Endothelial cell of umbilical vein (primary cell): ENCODE results near the gene HAPLN2. TPM values are rescaled to one million over a fixed set of nuclear protein-coding genes. Genes with fewer than 3 reads are reported as not detected.

Experiments used
- BruUV-seq: library from RNA; stranded (reverse); fragments of 400-500 nt; replicated peaks from 2 replicates; lab custom pipeline; 2021; lab: Mats Ljungman, UMichigan
- CTCF ChIA-PET: fragments of 300-600, 350-600 bp; sonication (Branson Sonifier 250); formaldehyde crosslinking; loops from one replicate; lab custom pipeline; 2021; ENCODE audit warnings: antibody characterized with exemption, inconsistent platforms; lab: Charles Lee
- POLR2A ChIA-PET: fragments of 300-600, 350-600 bp; sonication (Branson Sonifier 250); formaldehyde crosslinking; loops from one replicate; lab custom pipeline; 2021; ENCODE audit warnings: antibody characterized with exemption, inconsistent platforms; lab: Charles Lee
- DNase-seq: peaks from one replicate; pipeline ENCODE4 v3.0.0-alpha.2; 2011; ENCODE audit warnings: low read depth, low spot score
- FAIRE-seq: peaks from 2 replicates; lab custom pipeline; 2011; peaks lifted over from hg19 to GRCh38; lab: Jason Lieb, UNC
- H2AFZ ChIP-seq: 2 replicates; pipeline ENCODE4 v1.6.0; 2012; ENCODE audit warnings: low read depth, low read length, control low read depth, inconsistent platforms
- H3K27ac ChIP-seq: 2 replicates; pipeline ENCODE4 v1.5.1; 2011; ENCODE audit warnings: low read depth, mild to moderate bottlenecking, control low read depth, low read length, moderate library complexity; ENCODE audit not compliant: insufficient read depth
- H3K27me3 ChIP-seq, 2 experiments: 2 replicates each; pipeline versions ENCODE4 v1.6.0 to v1.6.1; 2011; ENCODE audit warnings: low read length in 2 of 2, mixed read lengths in 1 of 2; ENCODE audit not compliant: control insufficient read depth in 2 of 2, insufficient read depth in 2 of 2
- H3K36me3 ChIP-seq, 2 experiments: 2 replicates in 1 of 2; 3 replicates in 1 of 2; pipeline ENCODE4 v1.5.1; 2011; ENCODE audit warnings: low read length in 2 of 2, mild to moderate bottlenecking in 1 of 2, moderate library complexity in 1 of 2; ENCODE audit not compliant: control insufficient read depth in 2 of 2, insufficient read depth in 2 of 2; ENCODE audit errors: extremely low read depth in 1 of 2
- H3K4me1 ChIP-seq: 3 replicates; pipeline ENCODE4 v1.5.1; 2011; ENCODE audit warnings: mild to moderate bottlenecking, low read length; ENCODE audit not compliant: control insufficient read depth, insufficient read depth; ENCODE audit errors: extremely low read depth
- H3K4me2 ChIP-seq: 2 replicates; pipeline ENCODE4 v1.6.1; 2011; ENCODE audit warnings: low read length, control low read depth, mixed read lengths; ENCODE audit not compliant: insufficient read depth
- H3K4me3 ChIP-seq, 3 experiments: fragments of 200-600 bp in 1 of 3; sonication (generic), shearing (Covaris generic) in 1 of 3; replicated peaks in 1 of 3; 2 replicates each; pipeline ENCODE4 v1.5.1; 2011 to 2016; ENCODE audit warnings: control low read depth in 3 of 3, low read length in 3 of 3, mild to moderate bottlenecking in 2 of 3, inconsistent platforms in 1 of 3, low read depth in 1 of 3, moderate library complexity in 1 of 3; ENCODE audit not compliant: insufficient read depth in 1 of 3
- H3K79me2 ChIP-seq: 2 replicates; pipeline ENCODE4 v1.6.0; 2012; ENCODE audit warnings: low read length, inconsistent platforms; ENCODE audit not compliant: control insufficient read depth, insufficient read depth
- H3K9ac ChIP-seq: replicated peaks from 2 replicates; pipeline ENCODE3; 2011; ENCODE audit warnings: low read length, control low read depth; ENCODE audit not compliant: insufficient read depth; ENCODE audit errors: extremely low read depth
- H3K9me1 ChIP-seq: replicated peaks from 3 replicates; pipeline ENCODE4 v1.6.0; 2011; ENCODE audit warnings: mild to moderate bottlenecking, low read length; ENCODE audit not compliant: control insufficient read depth, insufficient read depth; ENCODE audit errors: extremely low read depth
- H3K9me3 ChIP-seq: replicated peaks from 2 replicates; pipeline ENCODE4 v1.5.1; 2012; ENCODE audit warnings: low read length, inconsistent platforms; ENCODE audit not compliant: control insufficient read depth, insufficient read depth
- H4K20me1 ChIP-seq: replicated peaks from 2 replicates; pipeline ENCODE3; 2011; ENCODE audit warnings: mild to moderate bottlenecking, low read length; ENCODE audit not compliant: control insufficient read depth, insufficient read depth; ENCODE audit errors: extremely low read depth
- CTCF ChIP-seq, 2 donors: IDR thresholded peaks; 1 replicate in 1 of 2; 2 replicates in 1 of 2; pipeline ENCODE4 v1.5.1; 2011; ENCODE audit warnings: low read length in 2 of 2, mild to moderate bottlenecking in 2 of 2, moderate library complexity in 2 of 2, control low read depth in 1 of 2, inconsistent platforms in 1 of 2, low read depth in 1 of 2; ENCODE audit not compliant: insufficient read depth in 1 of 2; ENCODE audit errors: extremely low read depth in 1 of 2
- EZH2 ChIP-seq: IDR thresholded peaks from 2 replicates; pipeline ENCODE4 v1.6.1; 2012; ENCODE audit warnings: borderline replicate concordance, low read depth, mild to moderate bottlenecking, moderate library complexity, low read length, inconsistent platforms; ENCODE audit not compliant: severe bottlenecking
- FOS ChIP-seq: IDR thresholded peaks from 2 replicates; pipeline ENCODE4 v1.6.1; 2011; ENCODE audit warnings: mild to moderate bottlenecking, low read length, moderate library complexity, borderline replicate concordance; ENCODE audit not compliant: insufficient read depth
- GATA2 ChIP-seq: IDR thresholded peaks from 2 replicates; pipeline ENCODE4 v1.7.0; 2011; ENCODE audit warnings: low read depth, mild to moderate bottlenecking, moderate library complexity, mixed read lengths, low read length; ENCODE audit not compliant: insufficient read length, insufficient read depth
- JUN ChIP-seq: IDR thresholded peaks from 2 replicates; pipeline ENCODE4 v1.6.1; 2011; ENCODE audit warnings: borderline replicate concordance, low read depth; ENCODE audit not compliant: insufficient read length, insufficient read depth
- MAX ChIP-seq: IDR thresholded peaks from 2 replicates; pipeline ENCODE4 v1.6.1; 2011; ENCODE audit not compliant: insufficient read depth, insufficient read length
- MYC ChIP-seq: IDR thresholded peaks from one replicate; pipeline ENCODE4 v1.6.1; 2011; ENCODE audit warnings: mild to moderate bottlenecking, low read depth, low read length
- POLR2A ChIP-seq: IDR thresholded peaks from 2 replicates; pipeline ENCODE4 v1.6.1; 2012; ENCODE audit warnings: low read depth, mild to moderate bottlenecking, control low read depth, low read length
- POLR2AphosphoS5 ChIP-seq: IDR thresholded peaks from 2 replicates; pipeline ENCODE4 v1.6.1; 2012; ENCODE audit warnings: low read depth, mild to moderate bottlenecking, control low read depth, low read length, moderate library complexity; ENCODE audit not compliant: insufficient read depth
- dilution Hi-C: fragments of 300-500 bp; cut with MboI; formaldehyde crosslinking; loops from one replicate; pipeline ENCODE4 v1.15.0; 2019; ENCODE audit warnings: low sequenced_read_pairs; ENCODE audit not compliant: extremely low pct_ligation_motif_present
- intact Hi-C: fragments of 100-400 bp; cut with micrococcal nuclease; formaldehyde crosslinking; loops from one replicate; pipeline ENCODE4 v1.10.0; 2022
- polyA plus RNA-seq, 4 experiments: library from polyadenylated mRNA; depleted of rRNA in 3 of 4; stranded (reverse) in 3 of 4; unstranded in 1 of 4; fragments of >200 nt; gene quantifications; 2 replicates each; pipeline versions ENCODE4 v1.2.1 to v1.2.3, GENCODE V29; 2011 to 2012; ENCODE audit warnings: missing spikeins in 1 of 4
- total RNA-seq: library from RNA; stranded (reverse); gene quantifications from 2 replicates; pipeline ENCODE4 v1.2.3, GENCODE V29; 2021

HAPLN2 gene
- total and polyA plus RNA-seq, 2 donors (not counting 3 experiments of a cell fraction or from before 2014, with no cell fraction given), result not detected

GRCh38 chr1:156592158-156592909 is 26.9 kb upstream of the HAPLN2 start:
- dilution Hi-C loops (no loop called here), intact Hi-C loops (loop anchor here (5.0 kb wide), 1 partner anchor 90 kb away; the partner anchor contains the start of gene MEF2D)
- Histone ChIP-seq H3K4me3 (peak overlapping the region; percentile 52 to 77 (median 75)), H4K20me1 (no peaks in the 10 kb centered on the region), H3K27ac (peak overlapping the region; percentile 32), H3K9me3 (no peaks in the 10 kb centered on the region), H2AFZ (peak overlapping the region; percentile 74), H3K36me3 (peaks cover 0 to 28% of the 10 kb centered on the region in 2 experiments), H3K9ac (peak overlapping the region; percentile 67), H3K9me1 (no peaks in the 10 kb centered on the region), H3K27me3 (no peaks in the 10 kb centered on the region), H3K79me2 (peaks cover 5% of the 10 kb centered on the region), H3K4me1 (peaks cover 17% of the 10 kb centered on the region), H3K4me2 (peak overlapping the region; percentile 76)
- no peak for FAIRE-seq
- BruUV-seq, result no TSS peak
- ChIA-PET POLR2A (interaction anchor here (0.5 to 1.8 kb wide), 2 partner anchors 9 to 13 kb away, joined by 6 to 9 read pairs; partner anchors contain the start of gene GPATCH4), CTCF (interaction anchor here (1.0 to 4.9 kb wide), 9 partner anchors 9 to 207 kb away, joined by 3 to 32 read pairs (median 5); partner anchors contain the start of gene GPATCH4)
- DNase-seq, result peak; percentile 7
- no peak for TF ChIP-seq MYC
- TF ChIP-seq FOS, result no peak
- no peak for TF ChIP-seq JUN
- no peak for TF ChIP-seq MAX
- TF ChIP-seq POLR2AphosphoS5, result no peak
- no peak for TF ChIP-seq CTCF (IDR thresholded peaks at IDR 0.05; ENCODE audit: extremely low read depth in 1 of 2, insufficient read depth in 1 of 2, low read depth in 1 of 2, low read length in 2 of 2)
- no peak for TF ChIP-seq POLR2A
- no peak for TF ChIP-seq GATA2
- TF ChIP-seq EZH2, result no peak
